AG08395 (cell line): ENCODE measurements around the gene PRKCSH.
"Not testable (repeated sequence)": the region's sequence is repeated elsewhere in the genome, so short reads cannot be mapped to it uniquely, and the experiment has no call there.

Source experiments
- DNase-seq: peaks from one replicate; pipeline ENCODE4 v3.0.0; 2012; ENCODE audit warnings: mixed read lengths, low spot score

PRKCSH gene

DNA sequence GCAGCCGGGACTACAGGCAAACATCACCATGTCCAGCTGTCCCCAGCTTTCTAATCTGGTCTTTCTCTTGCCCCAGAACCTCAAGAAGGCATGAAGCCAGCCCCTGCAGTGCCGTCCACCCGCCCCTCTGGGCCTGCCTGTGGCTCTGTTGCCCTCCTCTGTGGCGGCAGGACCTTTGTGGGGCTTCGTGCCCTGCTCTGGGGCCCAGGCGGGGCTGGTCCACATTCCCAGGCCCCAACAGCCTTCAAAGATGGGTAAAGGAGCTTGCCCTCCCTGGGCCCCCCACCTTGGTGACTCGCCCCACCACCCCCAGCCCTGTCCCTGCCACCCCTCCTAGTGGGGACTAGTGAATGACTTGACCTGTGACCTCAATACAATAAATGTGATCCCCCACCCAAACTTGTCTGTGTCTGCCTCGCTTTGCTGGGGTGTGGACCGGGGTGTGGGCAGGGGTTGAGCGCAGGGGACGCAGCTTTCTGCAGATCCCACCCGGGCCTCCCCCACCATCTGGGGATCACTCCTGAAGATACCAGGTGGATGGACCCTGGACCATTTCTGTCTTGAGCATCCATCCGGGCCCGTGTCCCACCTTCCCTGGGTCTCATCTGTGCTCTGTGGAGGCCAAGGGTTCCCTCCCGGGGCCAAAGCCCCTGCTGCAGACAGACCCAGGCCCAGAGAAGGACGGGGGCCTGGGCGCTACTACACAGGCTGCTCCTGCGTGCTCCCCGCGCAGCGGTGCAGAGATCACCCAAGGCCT lies 15.3 kb downstream of the PRKCSH start:
- DNase-seq: no peak

DNA sequence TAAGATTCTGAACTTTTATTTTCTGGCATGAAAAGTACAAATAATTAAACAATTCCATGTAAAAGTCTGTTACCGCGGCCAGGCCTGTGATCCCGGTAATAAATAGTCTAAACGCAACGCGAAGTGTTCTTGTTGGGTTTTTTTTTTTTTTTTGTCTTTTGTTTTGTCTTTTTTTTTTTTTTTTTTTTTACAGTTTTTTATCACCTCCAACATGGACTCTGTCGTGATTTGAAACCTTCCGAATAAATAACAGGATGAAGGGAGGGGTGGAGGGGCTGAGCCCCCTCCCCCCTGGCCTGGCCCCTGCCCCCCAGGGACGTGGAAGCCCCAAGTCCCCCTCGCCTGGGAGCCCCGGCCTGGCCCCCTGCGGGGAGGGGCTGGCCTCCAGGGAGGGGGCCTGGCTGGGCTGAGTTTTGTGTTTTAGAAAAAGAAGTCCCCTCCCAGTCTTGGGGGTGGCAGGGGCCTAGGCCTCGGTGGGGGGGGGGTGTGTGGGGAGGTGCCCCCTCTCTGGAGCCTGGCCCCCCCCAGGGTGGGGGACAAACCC lies 16.0 kb downstream of the PRKCSH start:
- DNase-seq: no peak

DNA sequence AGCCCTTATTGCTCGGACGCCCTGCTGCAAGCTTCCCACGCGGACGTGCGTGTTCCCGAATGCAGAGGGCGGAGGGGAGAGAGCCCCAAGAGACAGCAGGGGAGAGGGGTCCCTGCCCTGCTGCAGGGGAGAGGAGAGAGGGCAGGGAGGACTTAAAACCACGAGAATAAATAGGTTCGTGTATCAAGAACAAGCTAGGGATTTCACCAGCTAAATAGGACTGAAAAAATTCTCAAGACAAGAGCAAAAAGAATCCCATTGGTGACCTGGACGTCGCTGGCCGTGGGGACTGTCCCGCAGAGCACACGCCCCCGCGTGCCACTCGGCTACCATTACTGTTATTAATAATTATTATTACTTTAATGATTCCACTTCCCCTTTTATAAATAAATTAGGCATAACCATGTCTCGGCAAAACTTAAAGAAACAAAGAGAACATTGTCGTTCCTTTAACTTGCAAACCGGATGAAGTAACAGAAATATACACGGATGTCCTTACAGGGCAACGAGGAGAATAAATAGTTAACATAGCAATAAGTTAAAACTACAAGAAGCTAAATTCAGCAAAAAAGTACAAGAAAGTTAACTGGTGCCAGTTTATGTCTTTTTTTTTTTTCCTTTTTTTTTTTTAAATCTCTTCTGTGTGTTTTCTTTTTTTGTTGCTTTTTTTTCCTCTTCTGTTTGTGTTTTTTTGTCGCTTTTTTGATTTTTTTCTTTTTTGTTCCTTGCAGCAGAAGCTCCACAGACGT lies 16.6 kb downstream of the PRKCSH start:
- DNase-seq: no peak

DNA sequence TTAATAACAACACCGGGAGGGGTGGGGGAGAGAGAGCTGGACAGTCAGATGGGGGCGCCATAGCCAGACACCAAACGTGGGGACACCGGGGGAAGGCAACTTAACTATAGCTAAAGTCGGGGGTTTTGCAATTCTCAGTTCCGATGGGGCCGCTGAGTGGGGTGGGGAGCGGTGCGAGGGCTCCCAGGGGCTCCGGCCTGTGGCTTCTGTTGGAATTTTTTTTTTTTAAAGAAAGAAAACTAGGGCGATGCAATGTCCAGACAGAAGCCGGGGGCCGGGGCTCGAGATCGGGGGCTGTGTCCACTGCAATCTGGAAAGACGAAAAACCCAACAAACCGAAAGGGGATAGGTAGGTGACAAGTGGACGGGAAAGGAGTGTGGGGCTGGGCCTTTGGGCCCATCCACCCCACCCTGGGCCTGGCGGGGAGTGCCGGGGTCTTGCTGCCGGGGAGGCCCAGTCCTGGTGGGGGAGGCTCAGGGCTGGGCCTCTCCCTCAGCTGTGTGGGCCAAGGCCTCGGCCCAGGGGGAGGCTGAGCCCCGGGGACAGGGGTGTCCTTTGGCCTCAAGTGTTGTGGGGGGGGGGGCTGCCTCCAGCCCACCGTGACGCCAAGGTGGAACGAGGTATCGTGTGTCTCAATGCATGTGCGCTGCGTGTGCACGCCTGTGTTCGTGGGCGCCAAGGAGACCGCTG lies 17.3 kb downstream of the PRKCSH start:
- no peak for DNase-seq

DNA sequence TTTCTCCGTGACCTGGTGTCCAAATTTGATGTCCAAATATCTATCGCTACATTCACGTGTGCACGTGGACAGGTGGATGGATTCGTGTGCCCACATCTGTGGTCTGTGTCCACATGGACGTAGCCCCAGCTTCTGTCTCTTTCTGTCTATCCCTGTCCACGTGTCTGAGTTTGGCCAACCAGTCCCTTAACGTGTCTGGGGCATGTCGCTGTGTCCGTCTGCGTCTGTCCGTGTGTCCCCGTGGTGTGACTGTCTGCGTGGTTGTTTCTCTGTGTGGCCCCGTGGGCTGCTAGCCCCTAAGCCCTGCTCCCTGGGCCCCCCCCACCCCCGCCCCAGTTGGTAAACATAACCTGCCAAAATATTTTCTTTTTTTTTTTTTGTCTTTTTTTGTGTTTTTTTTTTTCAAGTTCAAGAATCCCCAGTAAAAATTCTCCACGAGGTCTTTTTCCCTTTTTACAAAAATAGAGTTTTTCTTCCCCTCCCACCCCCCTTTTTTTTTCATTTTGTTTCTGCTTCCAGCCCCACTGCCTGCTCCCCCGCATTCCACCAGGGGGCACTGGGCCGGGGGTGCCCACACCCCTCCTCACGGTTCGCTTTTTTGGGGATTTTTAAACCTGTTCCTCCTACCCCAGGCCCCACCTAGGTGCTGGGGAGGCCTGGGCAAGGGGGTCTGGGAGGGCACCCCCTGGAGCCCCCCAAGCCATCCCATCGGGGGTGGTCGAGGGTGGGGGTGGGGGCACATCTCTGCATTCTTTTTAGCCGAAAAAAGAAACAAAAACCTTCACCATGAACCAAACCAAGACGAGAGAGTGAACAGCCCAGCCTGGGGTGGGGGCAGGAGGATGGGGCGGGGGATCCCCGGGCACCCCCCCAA lies 18.3 kb downstream of the PRKCSH start:
- no peak for DNase-seq

DNA sequence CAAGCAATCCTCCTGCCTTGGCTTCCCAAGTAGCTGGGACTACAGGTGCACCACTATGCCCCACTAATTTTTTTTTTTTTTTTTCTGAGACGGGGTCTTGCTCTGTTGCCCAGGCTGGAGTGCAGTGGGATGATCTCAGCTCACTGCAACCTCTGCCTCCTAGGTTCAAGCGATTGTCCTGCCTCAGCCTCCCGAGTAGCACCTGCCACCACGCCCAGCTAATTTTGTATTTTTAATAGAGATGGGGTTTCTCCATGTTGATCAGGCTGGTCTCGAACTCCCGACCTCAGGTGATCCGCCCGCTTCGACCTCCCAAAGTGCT lies 19.8 kb downstream of the PRKCSH start:
- DNase-seq: not testable (repeated sequence)

DNA sequence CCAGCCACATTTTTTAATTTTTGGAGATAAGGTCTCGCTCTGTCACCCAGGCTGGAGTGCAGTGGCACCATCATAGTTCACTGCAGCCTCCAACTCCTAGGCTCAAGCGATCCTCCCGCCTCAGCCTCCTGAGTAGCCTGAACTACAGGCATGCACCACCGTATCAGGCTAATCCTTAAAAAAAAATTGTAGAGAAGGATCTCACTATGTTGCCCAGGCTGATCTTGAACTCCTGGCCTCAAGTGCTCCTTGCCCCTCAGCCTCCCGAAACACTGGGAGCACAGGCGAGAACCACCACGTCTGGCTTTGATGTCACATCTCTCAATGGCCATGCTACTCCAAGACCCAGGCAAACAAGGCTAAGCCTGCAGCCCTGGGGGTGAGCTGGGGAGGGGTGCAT lies 21.2 kb downstream of the PRKCSH start:
- no peak for DNase-seq

DNA sequence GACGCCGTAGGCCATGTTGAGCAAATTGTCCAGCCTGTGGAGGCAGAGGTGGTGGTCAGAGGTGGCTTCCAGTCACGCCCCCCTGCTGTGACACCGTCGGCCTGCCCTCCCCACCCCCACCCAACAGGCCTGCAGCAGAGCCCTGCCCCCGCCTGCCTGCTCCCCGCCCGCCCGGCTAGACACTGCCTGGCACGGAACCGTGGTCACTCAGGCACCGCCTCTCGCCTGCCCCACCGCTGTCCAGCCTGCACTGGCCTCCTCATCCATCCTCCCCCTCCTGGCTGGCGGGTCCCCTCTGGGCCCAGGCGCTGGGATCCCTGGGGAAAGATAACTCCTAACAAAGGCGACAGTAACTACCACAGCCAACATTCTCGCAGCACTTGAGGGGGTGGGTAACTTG lies 21.7 kb downstream of the PRKCSH start:
- no peak for DNase-seq

DNA sequence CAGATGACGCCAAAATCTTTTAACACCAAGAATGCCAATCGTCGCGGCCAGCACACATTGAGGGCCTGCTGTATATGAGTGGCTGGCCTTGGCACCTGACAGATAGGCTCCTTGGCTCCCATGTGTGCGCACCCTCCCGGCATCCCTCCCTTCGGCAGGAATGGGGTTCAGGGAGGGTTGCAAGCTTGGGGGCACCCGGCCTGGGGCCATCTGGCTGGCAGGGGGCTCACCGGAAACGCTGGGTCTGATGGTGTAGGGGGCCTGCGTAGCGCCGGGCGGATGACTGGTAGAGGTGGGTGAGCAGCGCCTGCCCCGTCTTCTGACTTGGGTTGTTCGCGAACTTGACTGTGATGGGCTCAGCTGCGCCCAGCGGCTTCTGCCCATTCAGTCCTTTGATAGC lies 22.4 kb downstream of the PRKCSH start:
- no peak for DNase-seq

DNA sequence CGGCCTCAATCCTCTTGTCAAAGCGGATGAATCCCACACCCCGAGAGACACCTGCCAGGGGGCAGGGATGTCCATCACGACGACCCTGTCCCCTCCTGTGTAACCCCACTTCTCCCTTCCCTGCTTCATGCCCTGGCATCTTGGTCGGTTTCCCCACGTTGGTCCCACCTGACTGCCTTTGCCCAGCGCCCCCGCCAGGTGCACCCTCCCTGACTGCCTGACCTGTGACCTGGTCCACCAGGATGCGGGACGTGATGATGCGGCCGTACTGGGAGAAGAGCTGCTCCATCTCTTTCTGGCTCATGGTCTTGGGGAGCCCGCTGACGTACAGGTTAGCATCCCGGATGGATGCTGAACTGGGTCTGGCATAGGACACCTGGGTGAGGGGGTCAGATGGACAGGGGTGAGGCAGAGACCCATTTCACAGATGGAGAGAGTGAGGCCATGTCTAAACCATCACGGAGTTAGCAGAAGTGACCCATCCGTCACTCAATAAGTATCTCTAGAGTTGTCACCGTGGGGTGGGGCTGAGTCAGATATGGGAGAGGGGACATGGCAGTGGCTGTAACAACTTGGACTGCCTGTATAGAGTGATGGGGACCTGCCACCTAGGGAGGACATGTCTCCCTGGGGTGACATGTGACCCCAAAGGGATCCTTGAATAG lies 22.9 kb downstream of the PRKCSH start:
- DNase-seq: no peak

DNA sequence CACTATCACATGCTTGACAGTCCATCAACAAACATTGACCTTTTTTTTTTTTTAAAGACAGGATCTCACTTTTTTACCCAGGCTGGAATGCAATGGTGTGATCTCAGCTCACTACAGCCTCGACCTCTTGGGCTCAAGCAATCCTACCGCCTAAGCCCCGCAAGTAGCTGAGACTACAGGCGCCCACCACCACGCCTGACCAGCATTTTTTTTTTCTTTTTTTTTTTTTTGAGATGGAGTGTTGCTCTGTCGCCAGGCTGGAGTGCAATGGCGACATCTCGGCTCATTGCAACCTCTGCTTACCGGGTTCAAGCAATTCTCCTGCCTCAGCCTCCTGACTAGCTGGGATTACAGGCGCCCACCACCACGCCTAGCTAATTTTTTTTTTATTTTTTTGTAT lies 23.5 kb downstream of the PRKCSH start:
- DNase-seq: not testable (repeated sequence)

DNA sequence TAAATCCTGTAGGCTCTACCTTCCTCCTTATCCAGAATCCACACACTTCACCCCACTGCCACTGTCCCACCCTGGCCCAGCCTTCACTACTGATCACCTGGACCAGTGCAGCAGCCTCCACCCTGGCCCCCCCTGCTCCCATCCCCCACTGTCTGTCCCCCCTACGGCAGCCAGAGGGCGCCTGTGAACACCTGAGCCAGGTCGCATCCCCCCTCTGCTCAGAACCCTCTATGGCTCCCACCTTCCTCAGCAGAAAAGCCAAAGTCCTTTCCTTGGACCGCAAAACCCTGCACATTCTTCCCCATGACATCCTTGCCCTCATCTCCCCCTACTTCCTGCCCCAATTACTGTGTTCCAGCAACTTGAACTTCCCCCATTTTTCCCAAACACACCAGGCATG lies 24.8 kb downstream of the PRKCSH start:
- no peak for DNase-seq

DNA sequence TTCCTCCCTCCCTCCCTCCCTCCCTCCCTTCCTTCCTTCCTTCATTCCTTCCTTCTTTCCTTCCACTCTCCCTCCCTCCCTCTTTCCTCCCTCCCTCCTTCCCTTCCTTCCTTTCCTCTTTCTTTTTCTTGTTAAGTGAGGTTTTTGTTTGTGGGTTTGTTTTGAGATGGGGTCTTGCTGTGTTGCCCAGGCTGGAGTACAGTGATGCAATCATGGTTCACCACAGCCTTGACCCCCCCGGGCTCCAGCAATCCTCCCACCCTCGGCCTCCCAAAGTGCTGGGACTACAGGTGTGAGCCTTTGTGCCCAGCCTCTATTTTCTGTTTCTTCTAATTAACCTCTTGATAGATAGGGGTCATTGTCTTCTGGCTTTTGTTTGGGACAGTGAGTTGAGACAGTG lies 26.0 kb downstream of the PRKCSH start:
- DNase-seq: no peak

DNA sequence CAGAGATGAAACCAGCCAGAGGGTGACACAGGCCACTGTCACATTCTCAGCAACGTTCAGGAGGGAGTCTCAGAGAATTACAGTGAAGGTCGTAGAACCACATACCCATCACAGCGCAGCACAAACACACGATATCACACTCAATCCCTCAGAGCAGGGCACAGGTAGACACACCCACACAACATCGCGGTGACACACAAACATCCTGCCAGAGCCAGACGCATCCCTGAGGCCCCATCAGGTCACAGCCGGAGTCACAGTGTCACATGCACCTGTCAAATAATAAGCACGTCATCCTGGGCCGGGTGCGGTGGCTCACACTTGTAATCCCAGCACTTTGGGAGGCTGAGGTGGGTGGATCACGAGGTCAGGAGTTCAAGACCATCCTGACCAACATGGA lies 28.0 kb downstream of the PRKCSH start:
- no peak for DNase-seq

DNA sequence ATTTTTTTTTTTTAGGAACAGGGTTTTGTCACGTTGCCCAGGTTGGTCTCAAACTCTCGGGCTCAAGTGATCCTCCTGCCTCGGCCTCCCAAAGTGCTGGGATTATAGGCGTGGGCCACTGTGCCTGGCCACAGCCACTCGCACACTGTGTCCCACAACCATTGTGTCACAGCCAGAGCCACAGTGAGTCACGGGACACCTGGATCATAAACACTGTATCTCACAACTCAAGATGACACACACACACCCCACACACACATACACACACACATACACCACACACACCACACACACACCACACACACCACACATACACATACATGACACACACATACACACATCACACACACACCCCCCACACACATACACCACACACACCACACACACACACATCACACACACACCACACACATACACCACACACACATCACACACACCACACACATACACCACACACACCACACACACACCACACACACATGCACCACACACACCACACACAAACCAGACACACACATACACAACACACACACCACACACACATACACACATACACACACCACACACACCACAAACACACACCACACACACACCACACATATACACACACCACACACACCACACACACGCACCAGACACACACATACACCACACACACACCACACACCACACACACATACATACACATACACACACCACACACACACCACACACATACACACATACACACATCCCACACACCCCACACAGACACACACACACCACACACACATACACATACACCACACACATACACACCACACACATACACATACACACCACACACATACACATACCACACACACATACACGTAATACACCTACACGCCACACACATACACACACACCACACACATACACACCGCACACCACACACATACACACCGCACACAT lies 29.2 kb downstream of the PRKCSH start:
- DNase-seq: no peak

DNA sequence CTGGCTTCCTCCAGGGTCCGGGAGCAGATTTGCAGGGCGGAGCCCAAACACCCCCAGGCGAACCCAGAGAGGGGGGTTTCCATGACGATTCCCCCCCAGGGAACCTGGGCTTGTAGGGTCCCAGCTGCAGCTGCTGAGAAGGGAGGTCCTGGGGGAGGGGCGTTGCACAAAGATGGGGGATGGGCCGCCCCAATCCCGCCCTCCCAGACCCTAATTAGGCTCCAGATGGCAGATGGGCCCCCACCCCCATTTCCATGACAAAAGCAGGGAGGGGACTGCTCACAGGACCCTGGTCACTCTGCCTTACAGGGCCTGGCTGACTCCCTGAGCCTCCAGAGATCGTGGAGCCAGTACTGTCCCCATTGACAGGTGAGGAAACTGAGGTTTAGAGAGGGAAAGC lies 30.2 kb downstream of the PRKCSH start:
- no peak for DNase-seq

DNA sequence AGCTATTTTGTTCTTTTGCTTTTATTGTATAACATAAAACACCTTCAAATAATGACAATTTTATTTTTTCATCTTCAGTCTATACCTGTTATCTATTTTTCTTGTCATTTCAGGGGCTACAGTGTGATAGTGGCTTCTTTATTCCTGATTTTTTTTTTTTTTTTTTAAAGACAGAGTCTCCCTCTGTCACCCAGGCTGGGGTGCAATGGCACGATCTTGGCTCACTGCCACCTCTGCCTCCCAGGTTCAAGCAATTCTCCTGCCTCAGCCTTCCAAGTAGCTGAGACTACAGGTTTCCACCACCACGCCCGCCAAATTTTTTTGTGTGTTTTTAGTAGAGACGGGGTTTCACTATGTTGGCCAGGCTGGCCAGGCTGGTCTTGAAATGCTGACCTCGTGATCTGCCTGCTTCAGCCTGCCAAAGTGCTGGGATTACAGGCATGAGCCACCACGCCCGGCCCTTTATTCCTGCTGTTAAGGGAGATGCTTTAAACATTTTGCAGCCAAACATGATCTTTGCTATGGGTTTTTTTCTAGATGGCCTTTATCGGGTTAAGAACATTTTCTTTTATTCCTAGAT lies 32.9 kb downstream of the PRKCSH start:
- not testable (repeated sequence) for DNase-seq

DNA sequence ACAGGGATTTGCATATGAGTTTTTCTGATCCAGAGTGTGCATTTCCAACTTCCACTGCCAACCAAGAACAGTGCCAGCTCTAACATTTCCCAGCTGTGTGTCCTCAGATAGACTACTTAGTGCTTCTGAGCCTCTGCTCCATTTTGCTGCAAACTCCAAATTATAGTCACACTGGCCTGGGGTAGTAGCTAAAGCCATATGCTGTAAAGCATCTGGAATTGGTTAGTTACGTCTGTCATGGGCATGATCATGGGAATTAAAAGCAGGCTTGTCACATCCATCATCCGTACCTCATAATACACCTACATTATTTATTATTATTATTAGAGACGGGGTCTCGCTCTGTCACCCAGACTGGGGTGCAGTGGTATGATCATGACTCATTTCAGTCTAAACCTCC lies 38.3 kb downstream of the PRKCSH start:
- no peak for DNase-seq

DNA sequence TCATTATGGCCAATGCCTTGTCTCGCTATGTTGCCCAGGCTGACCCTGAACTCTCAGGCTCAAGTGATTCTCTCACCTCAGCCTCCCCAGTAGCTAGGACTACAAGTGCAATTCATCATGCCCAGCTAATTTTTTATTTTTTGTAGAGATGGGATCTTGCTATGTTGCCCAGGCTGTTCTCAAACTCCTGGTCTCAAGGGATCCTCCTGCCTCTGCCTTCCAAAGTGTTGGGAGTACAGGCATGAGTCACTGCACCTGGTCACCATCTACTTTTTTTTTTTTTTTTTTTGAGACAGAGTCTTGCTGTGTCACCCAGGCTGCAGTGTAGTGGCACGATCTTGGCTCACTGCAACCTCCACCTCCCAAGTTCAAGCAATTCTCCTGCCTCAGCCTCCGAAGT lies 39.9 kb downstream of the PRKCSH start:
- DNase-seq: not testable (repeated sequence)

DNA sequence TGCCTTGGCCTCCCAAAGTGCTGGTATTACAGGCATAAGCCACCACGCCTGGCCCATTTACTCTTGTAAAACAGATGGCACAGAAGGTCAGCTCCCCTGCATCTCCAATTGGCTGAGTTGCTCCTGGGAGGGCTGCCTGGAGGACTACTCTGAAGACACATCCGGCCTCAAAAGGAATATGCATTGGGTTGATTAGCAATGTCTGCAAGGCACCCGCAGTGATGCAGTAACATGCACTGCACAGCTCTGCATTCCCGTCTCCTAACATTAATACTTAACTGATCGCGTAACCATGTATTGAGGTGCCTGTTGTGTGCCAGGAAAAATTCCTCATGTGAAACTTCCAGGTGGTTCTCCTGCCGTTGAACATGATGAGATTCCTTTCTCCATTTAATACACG lies 40.4 kb downstream of the PRKCSH start:
- no peak for DNase-seq
